ACC112 (cell line): ENCODE results near the gene XIAP.

Source experiments
- H2AFZ ChIP-seq: fragments of 200-600 bp; sonication (generic); one replicate; pipeline ENCODE4 v1.6.0; 2017; ENCODE audit warnings: antibody characterized with exemption, low read length; ENCODE audit not compliant: unreplicated experiment
- H3K27ac ChIP-seq: fragments of 200-600 bp; sonication (generic); 2 replicates; pipeline ENCODE4 v1.5.1; 2014; ENCODE audit warnings: low read depth, mild to moderate bottlenecking, antibody characterized with exemption, low read length, moderate library complexity
- H3K27me3 ChIP-seq: fragments of 200-600 bp; sonication (generic); 2 replicates; pipeline ENCODE4 v1.6.1; 2014; ENCODE audit warnings: mild to moderate bottlenecking, antibody characterized with exemption, low read length, moderate library complexity, mixed read lengths; ENCODE audit not compliant: insufficient read depth
- H3K36me3 ChIP-seq: fragments of 200-600 bp; sonication (generic); 2 replicates; pipeline ENCODE4 v1.6.1; 2016; ENCODE audit warnings: mild to moderate bottlenecking, antibody characterized with exemption, low read length, moderate library complexity, mixed read lengths; ENCODE audit not compliant: insufficient read depth
- H3K4me1 ChIP-seq: fragments of 200-600 bp; sonication (generic); one replicate; pipeline ENCODE4 v1.6.1; 2016; ENCODE audit warnings: low read length, mixed read lengths; ENCODE audit not compliant: insufficient read depth, unreplicated experiment, control insufficient read depth
- H3K4me3 ChIP-seq: fragments of 200-600 bp; sonication (generic); 2 replicates; pipeline ENCODE4 v1.5.1; 2014; ENCODE audit warnings: mild to moderate bottlenecking, low read depth, low read length
- H3K79me2 ChIP-seq: fragments of 200-600 bp; sonication (generic); one replicate; pipeline ENCODE4 v1.6.0; 2016; ENCODE audit warnings: low read length; ENCODE audit not compliant: control insufficient read depth, unreplicated experiment, insufficient read depth

The XIAP gene

DNA sequence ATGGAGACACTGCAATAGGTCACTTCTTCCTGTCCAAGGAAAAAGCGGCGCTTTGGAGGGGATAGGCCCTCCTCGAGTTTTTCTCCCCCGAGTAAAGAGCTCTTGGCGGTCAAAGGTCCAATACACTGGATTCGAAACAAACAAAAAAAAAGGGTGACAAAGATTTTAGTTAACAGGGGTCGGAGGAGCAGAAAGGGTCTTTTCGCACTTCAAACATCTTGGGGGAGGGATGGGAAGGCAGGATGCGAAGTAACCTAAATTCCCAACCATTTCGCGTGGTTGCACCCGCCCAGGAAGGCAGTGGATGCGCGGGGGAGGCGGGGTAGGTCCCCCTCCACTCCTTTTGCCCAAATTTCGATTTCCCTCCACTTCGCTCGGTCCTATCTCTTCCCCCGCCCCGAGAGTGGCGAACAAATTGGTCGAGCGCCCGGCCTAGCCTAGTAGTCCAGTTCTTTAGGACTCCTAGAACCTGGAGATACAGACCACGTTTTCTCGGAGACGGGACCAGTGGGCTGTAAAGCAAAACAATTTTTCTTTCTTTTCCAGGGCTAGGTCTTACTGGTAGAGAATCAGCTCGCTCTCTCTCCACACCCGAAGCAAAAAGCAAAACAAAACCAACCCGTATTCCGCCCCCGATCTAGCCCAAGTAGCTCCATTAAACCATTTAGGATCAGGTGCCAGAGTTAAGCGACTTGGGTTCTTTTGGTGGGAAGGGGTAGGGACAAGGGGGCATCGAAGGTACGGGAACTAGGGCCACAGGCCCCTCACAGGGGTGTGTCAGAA is 99.6 kb downstream of the XIAP start:
- H3K4me1 ChIP-seq, result peaks cover 5% of the 10 kb centered on the region
- H3K27ac ChIP-seq, result peak overlapping the region; percentile 88
- H3K4me3 ChIP-seq, result peak overlapping the region; percentile 92
- H3K27me3 ChIP-seq, result no peaks in the 10 kb centered on the region
- H3K36me3 ChIP-seq, result no peaks in the 10 kb centered on the region
- H3K79me2 ChIP-seq, result peaks cover 29% of the 10 kb centered on the region
- H2AFZ ChIP-seq, result peak overlapping the region; percentile 65

DNA sequence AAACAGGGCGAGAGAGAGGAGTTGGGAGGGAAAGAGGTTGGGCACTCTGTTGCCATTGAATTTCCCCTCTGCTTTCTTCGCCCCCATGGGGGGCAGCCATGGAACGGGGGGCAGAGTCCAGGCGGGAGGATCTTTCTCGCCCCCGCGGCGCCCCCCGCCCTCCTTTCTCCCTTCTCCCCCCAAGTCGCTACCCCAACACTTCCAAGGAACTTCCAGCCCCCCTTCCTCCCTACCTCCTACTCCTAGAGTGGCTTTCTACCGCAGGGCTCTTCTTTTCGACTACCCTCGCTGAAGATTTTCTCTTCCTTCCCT is 101.1 kb downstream of the XIAP start:
- Histone ChIP-seq H2AFZ (peak overlapping the region; percentile 96), H3K79me2 (peaks cover 43% of the 10 kb centered on the region), H3K27ac (peak overlapping the region; percentile 99), H3K4me1 (peaks cover 12% of the 10 kb centered on the region), H3K4me3 (peak overlapping the region; percentile 97), H3K36me3 (no peaks in the 10 kb centered on the region), H3K27me3 (no peaks in the 10 kb centered on the region)

- Histone ChIP-seq H3K79me2 (peaks cover 47% of the 10 kb centered on the region), H3K36me3 (no peaks in the 10 kb centered on the region), H3K27ac (peak within 1 kb of the TSS; percentile 99)
These were observed 101.6 kb downstream of the XIAP start, which contains the start of gene STAG2 for GRCh38 chrX:123961268-123962005. STAG2 (plus strand) TSS chrX:123961706; CDS start chrX:124022628, 60,922 bp downstream.

GRCh38 chrX:123962006-123962467 is 102.2 kb downstream of the XIAP start:
- Histone ChIP-seq H3K4me1 (peaks cover 12% of the 10 kb centered on the region), H3K4me3 (peak overlapping the region; percentile 97), H3K27me3 (no peaks in the 10 kb centered on the region), H3K27ac (peak overlapping the region; percentile 99), H3K36me3 (no peaks in the 10 kb centered on the region), H3K79me2 (peaks cover 53% of the 10 kb centered on the region), H2AFZ (peak overlapping the region; percentile 50)

More at GRCh38 chrX:123961268-123962005, 101.6 kb downstream of the XIAP start, which contains the start of gene STAG2:
- Histone ChIP-seq H3K27me3 (no peaks in the 10 kb centered on the region), H3K4me1 (peaks cover 12% of the 10 kb centered on the region), H2AFZ (peak within 1 kb of the TSS; percentile 96), H3K4me3 (peak within 1 kb of the TSS; percentile 97)

DNA sequence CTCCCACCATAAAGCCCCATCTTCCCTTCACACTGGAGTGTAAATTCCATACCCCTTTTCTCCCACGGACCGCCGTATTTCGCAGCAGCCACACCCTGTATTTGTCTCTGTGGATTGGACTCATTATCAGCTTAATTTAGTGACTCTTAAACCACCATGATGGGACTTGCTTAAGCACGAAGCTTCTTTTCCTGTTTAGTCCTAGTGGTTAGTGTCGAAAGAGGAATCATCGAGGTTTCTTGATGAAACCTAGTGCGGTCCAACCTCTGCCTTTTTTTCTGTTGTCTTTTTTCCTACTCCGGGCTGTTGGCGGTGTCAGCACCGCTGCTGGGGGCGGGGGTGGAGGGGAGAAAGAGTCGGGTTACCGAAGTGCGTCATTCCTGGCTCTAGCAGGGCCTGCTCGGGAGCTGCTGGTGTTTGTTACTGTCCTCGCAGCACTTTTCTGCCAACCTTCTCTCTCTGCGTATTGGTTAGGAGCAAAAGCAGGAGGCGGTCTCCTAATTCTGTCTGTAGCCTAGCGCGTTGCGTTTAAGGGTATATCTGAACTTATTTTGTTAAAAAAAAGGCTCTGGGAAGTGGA is 103.0 kb downstream of the XIAP start:
- Histone ChIP-seq H3K27ac (peak overlapping the region; percentile 99), H3K4me3 (peak overlapping the region; percentile 97), H3K27me3 (no peaks in the 10 kb centered on the region), H3K36me3 (no peaks in the 10 kb centered on the region), H3K4me1 (peaks cover 12% of the 10 kb centered on the region), H2AFZ (no peak overlapping the region), H3K79me2 (peaks cover 59% of the 10 kb centered on the region)
